Activated CD4-positive, alpha-beta T cell treated with anti-CD3 and anti-CD28 coated beads, Interleukin-2, amount 50 U/mL, for 1 hour (primary cell): ENCODE data around the gene CABP4.
"Not testable (repeated sequence)": the region's sequence is repeated elsewhere in the genome, so short reads cannot be mapped to it uniquely, and the experiment has no call there.

Experiments used
- DNase-seq: peaks from one replicate; pipeline ENCODE4 v3.0.0-alpha.2; 2020

The CABP4 gene

GRCh38 chr11:67419325-67420049 is 35.7 kb upstream of the CABP4 start:
- no peak for DNase-seq

GRCh38 chr11:67420147-67420645 is 35.0 kb upstream of the CABP4 start:
- DNase-seq, result no peak

GRCh38 chr11:67420646-67421429 is 34.3 kb upstream of the CABP4 start:
- DNase-seq, result peak; percentile 99

- DNase-seq, result no peak
Observed at GRCh38 chr11:67421430-67422031, 33.6 kb upstream of the CABP4 start.

- no peak for DNase-seq
Observed at GRCh38 chr11:67422891-67423290, 32.3 kb upstream of the CABP4 start.

- no peak for DNase-seq
Observed at GRCh38 chr11:67423466-67423865, 31.7 kb upstream of the CABP4 start.

- DNase-seq, result no peak
Observed at GRCh38 chr11:67423891-67424613, 31.1 kb upstream of the CABP4 start.

- not testable (repeated sequence) for DNase-seq
Observed at GRCh38 chr11:67427364-67427859, 27.7 kb upstream of the CABP4 start.

GRCh38 chr11:67428052-67429001 is 26.8 kb upstream of the CABP4 start, which contains the start of gene RPS6KB2:
Gene RPS6KB2 (plus strand): TSS chr11:67428494. CDS start chr11:67428546, 52 bp downstream.
- peak; percentile 100 for DNase-seq

- no peak for DNase-seq
Observed at GRCh38 chr11:67429038-67429668, 26.0 kb upstream of the CABP4 start.

- no peak for DNase-seq
Observed at GRCh38 chr11:67429722-67430121, 25.4 kb upstream of the CABP4 start.

- no peak for DNase-seq
Observed at GRCh38 chr11:67431346-67432249, 23.6 kb upstream of the CABP4 start.

GRCh38 chr11:67432655-67433349 is 22.4 kb upstream of the CABP4 start:
- no peak for DNase-seq

- no peak for DNase-seq
Observed at GRCh38 chr11:67433536-67434394, 21.4 kb upstream of the CABP4 start.

GRCh38 chr11:67434395-67434881 is 20.7 kb upstream of the CABP4 start:
- DNase-seq, result no peak

GRCh38 chr11:67435031-67435726 is 20.0 kb upstream of the CABP4 start:
- no peak for DNase-seq

GRCh38 chr11:67435727-67436458 is 19.3 kb upstream of the CABP4 start:
- no peak for DNase-seq
